GM21360 (cell line): ENCODE measurements around the gene CHRNA1.
"Not testable (repeated sequence)": the region's sequence is repeated elsewhere in the genome, so short reads cannot be mapped to it uniquely, and the experiment has no call there.

ENCODE experiments used
- ATAC-seq: cut with Tn5 transposase; IDR thresholded peaks from one replicate; pipeline ENCODE4 v1.9.1; 2021; ENCODE audit warnings: mild to moderate bottlenecking, moderate library complexity; ENCODE audit not compliant: unreplicated experiment

The CHRNA1 gene

DNA sequence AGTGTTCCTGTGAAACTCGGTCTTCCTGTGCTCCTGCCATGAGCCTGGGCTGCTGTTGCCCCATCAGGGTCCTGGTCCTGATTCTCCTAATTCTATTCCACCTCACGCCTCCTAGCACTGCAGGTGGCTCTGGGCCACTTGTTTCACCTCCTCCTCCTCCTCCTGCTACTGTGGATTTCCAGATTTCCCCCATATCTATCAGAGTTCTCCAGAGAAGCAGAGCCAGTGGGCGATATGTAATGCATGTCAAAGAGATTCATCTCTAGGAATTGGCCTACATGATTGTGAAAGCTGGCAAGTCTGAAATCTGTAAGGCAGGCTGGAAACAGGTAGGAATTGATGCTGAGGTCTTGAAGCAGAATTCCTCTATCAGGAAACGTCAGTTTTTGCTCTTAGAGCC is 45.3 kb downstream of the CHRNA1 start:
- no peak for ATAC-seq

DNA sequence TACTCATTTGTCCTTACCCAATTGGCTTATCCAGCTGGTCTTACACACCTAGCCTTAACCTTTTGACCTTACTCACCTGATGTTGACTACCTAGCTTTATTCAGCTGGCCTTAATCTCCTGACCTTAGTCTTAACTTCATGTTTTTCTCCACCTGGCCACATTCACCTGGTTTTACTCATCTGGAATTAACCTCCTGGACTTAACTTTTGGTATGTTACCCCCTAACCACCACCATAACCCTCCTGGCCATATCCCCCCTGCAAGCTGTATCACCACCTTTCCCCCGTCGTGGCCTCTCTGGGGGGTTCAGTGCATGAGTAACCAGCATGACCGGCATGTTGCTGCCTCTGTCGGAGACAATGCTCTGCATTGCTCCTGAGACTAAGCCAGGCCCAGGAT is 45.7 kb downstream of the CHRNA1 start:
- no peak for ATAC-seq

- ATAC-seq: no peak
These were observed 46.4 kb downstream of the CHRNA1 start for GRCh38 chr2:174717916-174718315.

- no peak for ATAC-seq
These were observed 47.0 kb downstream of the CHRNA1 start for GRCh38 chr2:174717273-174717672.

GRCh38 chr2:174716785-174717184 is 47.5 kb downstream of the CHRNA1 start:
- no peak for ATAC-seq

DNA sequence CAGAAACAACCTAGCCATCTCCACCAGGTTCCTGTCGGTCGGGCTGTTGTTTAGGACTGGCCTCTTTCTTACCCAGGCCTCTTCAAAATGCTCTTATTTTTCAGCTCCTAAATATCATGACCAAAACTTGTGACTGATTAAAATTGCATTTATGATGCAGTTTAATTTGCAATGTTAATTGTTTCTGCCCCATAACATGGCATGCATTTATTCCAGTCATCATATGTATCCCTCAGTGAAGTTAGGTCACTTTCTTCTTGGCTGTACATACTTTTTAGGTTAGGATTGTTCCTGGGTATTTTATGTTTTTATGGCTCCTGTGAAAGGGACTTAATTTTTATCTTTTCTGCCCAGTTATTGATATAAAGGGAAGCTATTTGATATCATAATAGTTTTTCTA is 50.6 kb downstream of the CHRNA1 start:
- no peak for ATAC-seq

DNA sequence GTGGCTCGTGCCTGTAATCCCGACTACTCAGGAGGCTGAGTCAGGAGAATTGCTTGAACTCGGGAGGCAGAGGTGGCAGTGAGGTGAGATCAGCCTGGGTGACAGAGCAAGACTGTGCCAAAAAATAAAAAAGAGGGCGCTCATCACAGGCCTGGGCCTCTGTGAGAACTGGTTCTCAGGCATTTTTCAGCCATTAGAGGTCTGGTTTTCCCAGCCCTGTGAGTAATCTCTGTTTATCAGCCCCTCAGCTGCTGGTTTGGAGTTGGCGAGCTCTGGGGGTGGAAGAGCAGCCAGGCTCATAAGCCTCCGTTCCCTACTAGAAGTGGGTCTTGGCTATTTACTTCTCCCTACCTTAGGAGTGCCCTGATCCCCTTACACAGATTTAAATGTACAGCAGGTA is 53.1 kb downstream of the CHRNA1 start:
- no peak for ATAC-seq

GRCh38 chr2:174709416-174710004 is 54.8 kb downstream of the CHRNA1 start:
- ATAC-seq: not testable (repeated sequence)

DNA sequence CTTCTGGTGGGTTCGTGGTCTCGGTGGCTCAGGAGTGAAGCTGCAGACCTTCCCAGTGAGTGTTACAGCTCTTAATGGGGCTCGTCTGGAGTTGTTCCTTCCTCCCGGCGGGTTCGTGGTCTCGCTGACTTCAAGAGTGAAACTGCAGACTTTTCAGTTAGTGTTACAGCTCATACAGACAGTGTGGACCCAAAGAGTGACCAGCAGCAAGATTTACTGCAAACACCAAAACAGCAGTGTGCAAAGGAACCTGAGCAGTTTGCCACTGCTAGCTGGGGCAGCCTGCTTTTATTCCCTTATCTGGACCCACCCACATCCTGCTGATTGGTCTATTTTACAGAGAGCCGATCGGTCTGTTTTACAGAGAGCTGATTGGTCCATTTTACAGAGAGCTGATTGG is 55.6 kb downstream of the CHRNA1 start:
- no peak for ATAC-seq

DNA sequence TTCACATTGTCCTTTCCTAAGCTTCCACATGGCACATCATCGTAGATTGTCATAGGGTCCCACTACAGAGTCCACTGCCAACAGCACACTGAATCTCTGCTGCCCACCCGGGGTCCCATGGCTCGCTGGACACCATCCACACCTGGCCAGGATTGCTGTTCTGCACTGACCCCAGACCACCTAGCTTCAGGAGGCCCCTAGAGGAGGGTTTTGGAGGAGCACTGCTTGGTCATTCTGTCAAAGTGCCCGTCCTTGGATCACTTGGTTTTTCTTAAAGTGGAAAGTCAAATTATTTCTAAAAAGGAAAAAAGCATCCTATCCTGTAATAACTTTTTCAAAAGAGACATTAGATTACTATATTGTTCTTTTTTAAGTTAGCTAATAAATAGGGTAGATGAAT is 59.0 kb downstream of the CHRNA1 start:
- no peak for ATAC-seq

DNA sequence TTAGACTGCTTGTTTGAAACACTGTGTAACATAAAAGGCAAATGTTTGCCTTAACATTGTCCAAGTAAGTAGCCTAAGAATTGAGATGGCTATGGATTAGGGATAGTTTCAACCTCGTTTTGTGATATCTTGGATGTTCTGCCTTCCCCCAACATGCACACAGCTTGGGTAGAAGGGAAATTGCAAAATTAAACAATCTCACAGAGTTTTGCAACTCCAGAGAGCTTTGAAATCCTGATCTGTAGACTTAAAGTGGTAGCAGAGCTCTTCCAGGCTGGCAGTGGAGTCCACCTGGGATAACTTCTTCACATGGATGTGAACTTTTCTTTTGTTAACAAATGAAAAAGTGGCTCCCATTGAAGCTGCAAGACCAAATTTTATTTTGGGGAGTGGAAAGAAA is 59.6 kb downstream of the CHRNA1 start:
- ATAC-seq: no peak

- ATAC-seq: no peak
These were observed 60.2 kb downstream of the CHRNA1 start for GRCh38 chr2:174704061-174704460.

GRCh38 chr2:174703430-174703829 is 60.8 kb downstream of the CHRNA1 start:
- ATAC-seq: no peak

DNA sequence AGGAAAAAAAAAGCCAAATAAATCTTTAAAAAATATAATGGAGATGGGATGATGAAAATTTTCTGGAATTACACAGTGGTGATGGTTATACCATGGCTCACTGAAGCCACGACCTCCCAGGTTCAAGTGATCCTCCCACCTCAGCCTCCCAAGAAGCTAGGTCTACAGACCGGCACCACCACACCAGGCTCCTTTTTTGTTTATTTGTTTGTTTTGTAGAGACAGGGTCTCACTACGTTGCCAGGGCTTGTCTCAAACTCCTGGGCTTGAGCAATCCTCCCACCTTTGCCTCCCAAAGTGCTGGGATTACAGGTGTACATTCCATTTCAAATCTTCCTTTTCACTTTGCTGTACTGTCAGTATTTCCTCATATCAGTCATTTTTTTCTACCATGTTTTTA is 61.7 kb downstream of the CHRNA1 start:
- ATAC-seq: no peak

- ATAC-seq: no peak
These were observed 64.1 kb downstream of the CHRNA1 start for GRCh38 chr2:174699993-174700766.
